H1 (cell line): Measurements from ENCODE around the gene NKD2. TPM values are rescaled to one million over a fixed set of nuclear protein-coding genes. Genes with fewer than 3 reads are reported as not detected.

ENCODE experiments used
- CTCF ChIA-PET: fragments of 300-600 bp; sonication (Branson Sonifier 250); formaldehyde crosslinking; loops from one replicate; lab custom pipeline; 2021; ENCODE audit not compliant: partially characterized antibody; lab: Charles Lee
- POLR2A ChIA-PET: fragments of 300-600 bp; sonication (Branson Sonifier 250); formaldehyde crosslinking; loops from one replicate; lab custom pipeline; 2021; ENCODE audit warnings: inconsistent platforms; ENCODE audit not compliant: partially characterized antibody; lab: Charles Lee
- DNase-seq, 2 experiments: peaks; one replicate each; pipeline versions ENCODE4 v3.0.0 to v3.0.0-alpha.2; 2010 to 2022; ENCODE audit warnings: low spot score in 2 of 2, low read depth in 1 of 2, mixed read lengths in 1 of 2
- FAIRE-seq: peaks from 2 replicates; lab custom pipeline; 2011; peaks lifted over from hg19 to GRCh38; lab: Jason Lieb, UNC
- H2AFZ ChIP-seq: 2 replicates; pipeline ENCODE4 v1.8.1; 2012; ENCODE audit warnings: low read length, inconsistent platforms
- H2AK5ac ChIP-seq: 2 replicates; pipeline ENCODE4 v1.6.1; 2013; ENCODE audit warnings: low read depth, low read length
- H2BK120ac ChIP-seq: replicated peaks from 2 replicates; pipeline ENCODE3; 2013; ENCODE audit warnings: low read depth, low read length, inconsistent platforms
- H2BK12ac ChIP-seq: 2 replicates; pipeline ENCODE4 v1.6.1; 2013; ENCODE audit warnings: low read depth, low read length
- H2BK15ac ChIP-seq: 2 replicates; pipeline ENCODE4 v1.6.1; 2013; ENCODE audit warnings: low read length
- H2BK20ac ChIP-seq: 2 replicates; pipeline ENCODE4 v1.6.1; 2013; ENCODE audit warnings: low read length
- H2BK5ac ChIP-seq: 2 replicates; pipeline ENCODE4 v1.6.1; 2013; ENCODE audit warnings: low read depth, low read length
- H3K14ac ChIP-seq: 2 replicates; pipeline ENCODE4 v1.6.1; 2013; ENCODE audit warnings: inconsistent platforms; ENCODE audit not compliant: insufficient read length
- H3K18ac ChIP-seq: 2 replicates; pipeline ENCODE4 v1.6.1; 2013; ENCODE audit warnings: low read length; ENCODE audit errors: extremely low read depth
- H3K23ac ChIP-seq: 2 replicates; pipeline ENCODE4 v1.6.1; 2013; ENCODE audit warnings: inconsistent platforms; ENCODE audit not compliant: insufficient read length
- H3K23me2 ChIP-seq: 2 replicates; pipeline ENCODE4 v1.6.1; 2013; ENCODE audit warnings: low read depth, low read length
- H3K27ac ChIP-seq: 2 replicates; pipeline ENCODE4 v1.6.1; 2011; ENCODE audit warnings: low read depth, low read length, inconsistent platforms
- H3K27me3 ChIP-seq, 4 experiments: replicated peaks in 1 of 4; 1 replicate in 1 of 4; 2 replicates in 3 of 4; pipeline versions ENCODE4 v1.6.1 to v1.8.1; 2011 to 2013; ENCODE audit warnings: low read length in 3 of 4, mild to moderate bottlenecking in 3 of 4, inconsistent platforms in 2 of 4, mixed read lengths in 2 of 4, moderate library complexity in 1 of 4; ENCODE audit not compliant: control insufficient read depth in 3 of 4, insufficient read depth in 3 of 4; ENCODE audit errors: extremely low read depth in 1 of 4
- H3K36me3 ChIP-seq, 4 experiments: 2 replicates each; pipeline versions ENCODE4 v1.6.1 to v1.8.1; 2011 to 2013; ENCODE audit warnings: mild to moderate bottlenecking in 4 of 4, low read length in 3 of 4, moderate library complexity in 2 of 4, control low read depth in 1 of 4, inconsistent platforms in 1 of 4; ENCODE audit not compliant: insufficient read depth in 4 of 4, control insufficient read depth in 2 of 4
- H3K4ac ChIP-seq: replicated peaks from 2 replicates; pipeline ENCODE3; 2013; ENCODE audit warnings: low read length, low read depth, mixed read lengths, inconsistent platforms; ENCODE audit not compliant: insufficient read length
- H3K4me1 ChIP-seq, 4 experiments: replicated peaks in 1 of 4; 1 replicate in 1 of 4; 2 replicates in 3 of 4; pipeline versions ENCODE4 v1.6.1 to v1.8.1; 2011 to 2013; ENCODE audit warnings: low read length in 3 of 4, inconsistent platforms in 2 of 4, mixed read lengths in 1 of 4; ENCODE audit not compliant: insufficient read depth in 4 of 4, control insufficient read depth in 3 of 4
- H3K4me2 ChIP-seq, 2 experiments: 2 replicates each; pipeline versions ENCODE4 v1.6.1 to v1.8.1; 2011 to 2013; ENCODE audit warnings: low read depth in 2 of 2, low read length in 2 of 2, control low read depth in 1 of 2, inconsistent platforms in 1 of 2, mild to moderate bottlenecking in 1 of 2; ENCODE audit not compliant: insufficient read depth in 1 of 2
- H3K4me3 ChIP-seq, 4 experiments: fragments of 200-600, 300-600 bp in 1 of 4; sonication (generic), shearing (Covaris generic), sonication (Bioruptor Twin) in 1 of 4; 2 replicates each; pipeline versions ENCODE4 v1.5.1 to v1.8.1; 2011 to 2016; ENCODE audit warnings: low read length in 4 of 4, low read depth in 3 of 4, control low read depth in 2 of 4, inconsistent platforms in 2 of 4, mild to moderate bottlenecking in 2 of 4, mixed read lengths in 1 of 4, moderate library complexity in 1 of 4; ENCODE audit not compliant: insufficient read depth in 2 of 4; ENCODE audit errors: extremely low read depth in 1 of 4
- H3K56ac ChIP-seq: replicated peaks from 2 replicates; pipeline ENCODE3; 2013; ENCODE audit warnings: low read depth, mild to moderate bottlenecking, mixed read lengths, low read length, inconsistent platforms; ENCODE audit not compliant: insufficient read length
- H3K79me1 ChIP-seq: 2 replicates; pipeline ENCODE4 v1.6.1; 2013; ENCODE audit warnings: low read depth, low read length, control low read depth
- H3K79me2 ChIP-seq, 2 experiments: 2 replicates each; pipeline versions ENCODE4 v1.6.1 to v1.8.1; 2012 to 2013; ENCODE audit warnings: low read length in 2 of 2, mild to moderate bottlenecking in 2 of 2, inconsistent platforms in 1 of 2; ENCODE audit not compliant: insufficient read depth in 2 of 2, control insufficient read depth in 1 of 2
- H3K9ac ChIP-seq, 4 experiments: replicated peaks in 1 of 4; 1 replicate in 1 of 4; 2 replicates in 3 of 4; pipeline versions ENCODE4 v1.6.1 to v1.8.1; 2011 to 2013; ENCODE audit warnings: low read depth in 3 of 4, low read length in 3 of 4, control low read depth in 2 of 4, mild to moderate bottlenecking in 2 of 4, moderate library complexity in 2 of 4, inconsistent platforms in 1 of 4; ENCODE audit errors: extremely low read depth in 1 of 4
- H3K9me3 ChIP-seq, 2 experiments: 2 replicates each; pipeline versions ENCODE4 v1.6.1 to v1.8.1; 2012 to 2013; ENCODE audit warnings: mild to moderate bottlenecking in 2 of 2, moderate library complexity in 2 of 2, control low read depth in 1 of 2, inconsistent platforms in 1 of 2, low read depth in 1 of 2, low read length in 1 of 2, mixed read lengths in 1 of 2; ENCODE audit not compliant: insufficient read depth in 2 of 2
- H4K20me1 ChIP-seq, 2 experiments: replicated peaks in 1 of 2; 2 replicates each; pipeline versions ENCODE3 to v1.8.1; 2011 to 2013; ENCODE audit warnings: inconsistent platforms in 2 of 2, low read length in 2 of 2, mild to moderate bottlenecking in 1 of 2; ENCODE audit not compliant: insufficient read depth in 2 of 2, control insufficient read depth in 1 of 2
- H4K5ac ChIP-seq: 2 replicates; pipeline ENCODE4 v1.6.1; 2013; ENCODE audit warnings: low read length, low read depth, mixed read lengths, inconsistent platforms; ENCODE audit not compliant: insufficient read length
- H4K8ac ChIP-seq: 2 replicates; pipeline ENCODE4 v1.8.0; 2013; ENCODE audit warnings: mild to moderate bottlenecking, moderate library complexity, low read length, inconsistent platforms; ENCODE audit not compliant: insufficient read depth; ENCODE audit errors: extremely low read depth
- H4K91ac ChIP-seq: replicated peaks from 2 replicates; pipeline ENCODE3; 2013; ENCODE audit warnings: low read length, mixed read lengths, inconsistent platforms; ENCODE audit not compliant: insufficient read length
- ASH2L ChIP-seq: fragments of 200-600, 300-600 bp; sonication (generic); IDR thresholded peaks from one replicate; pipeline ENCODE4 v1.7.1; 2017; ENCODE audit warnings: low read length
- CBX5 ChIP-seq: fragments of 300-800, 300-1000 bp; sonication (generic); IDR thresholded peaks from 2 replicates; pipeline ENCODE4 v1.7.1; 2016; ENCODE audit warnings: antibody characterized with exemption, low read length, low read depth
- GABPA ChIP-seq: IDR thresholded peaks from 2 replicates; pipeline ENCODE4 v1.6.1; 2011; ENCODE audit warnings: mild to moderate bottlenecking, low read length, moderate library complexity, borderline replicate concordance; ENCODE audit not compliant: insufficient read depth
- POLR2A ChIP-seq, 2 experiments: IDR thresholded peaks; 1 replicate in 1 of 2; 2 replicates in 1 of 2; pipeline ENCODE4 v1.6.1; 2011; ENCODE audit warnings: low read depth in 2 of 2, low read length in 2 of 2, mild to moderate bottlenecking in 2 of 2; ENCODE audit errors: control extremely low read depth in 1 of 2
- POU5F1 ChIP-seq: IDR thresholded peaks from 2 replicates; pipeline ENCODE4 v1.6.1; 2011; ENCODE audit warnings: low read depth, mild to moderate bottlenecking, low read length, moderate library complexity
- RBBP5 ChIP-seq: IDR thresholded peaks from 2 replicates; pipeline ENCODE4 v1.7.1; 2012; ENCODE audit warnings: low read depth, mild to moderate bottlenecking, inconsistent platforms, low read length, moderate library complexity, borderline replicate concordance
- TBP ChIP-seq: IDR thresholded peaks from 2 replicates; pipeline ENCODE4 v1.6.1; 2011; ENCODE audit warnings: low read depth, low read length, improper control_type of control experiment
- WGBS, 2 experiments: shearing (Covaris generic) in 1 of 2; methylation state at CpG; one replicate each; pipeline versions ENCODE4 v1.1.6 to v1.1.7; 2013 to 2015; ENCODE audit warnings: low lambda C conversion rate in 2 of 2, mixed read lengths in 2 of 2, inconsistent platforms in 1 of 2, low coverage in 1 of 2, missing lambda C conversion rate in 1 of 2; ENCODE audit not compliant: insufficient replicate concordance in 2 of 2, insufficient coverage in 1 of 2, insufficient read length in 1 of 2; ENCODE audit errors: extremely low coverage in 1 of 2, missing lambda C conversion rate in 1 of 2; 5-methylcytosine and 5-hydroxymethylcytosine counted together
- polyA plus RNA-seq, 7 experiments: library from polyadenylated mRNA; depleted of rRNA in 3 of 7; stranded (reverse) in 5 of 7; unstranded in 2 of 7; fragments of >200 nt in 5 of 7; fragments of 200-250 nt in 2 of 7; gene quantifications; 1 replicate in 5 of 7; 2 replicates in 1 of 7; 4 replicates in 1 of 7; pipeline versions ENCODE4 v1.2.1 to v1.2.3, GENCODE V29; 2011 to 2013; ENCODE audit warnings: missing spikeins in 2 of 7, mixed read lengths in 2 of 7
- total RNA-seq: library from RNA; stranded (reverse); fragmentation: NEBNext Ultra II Directional; extraction: Animal tissue kit (Norgen Biotek cat#: 25700); gene quantifications from 2 replicates; pipeline ENCODE4 v1.2.1, GENCODE V29; 2021
- TF ChIP-seq, protein P1 (sequence below): IDR thresholded peaks from 2 replicates; pipeline ENCODE4 v1.6.1; 2011; ENCODE audit warnings: low read depth, mild to moderate bottlenecking, low read length; ENCODE audit not compliant: insufficient read depth
- TF ChIP-seq, protein P2 (sequence below), 3 experiments: IDR thresholded peaks; 1 replicate in 2 of 3; 2 replicates in 1 of 3; pipeline versions ENCODE4 v1.5.1 to v1.6.1; 2011; ENCODE audit warnings: low read length in 3 of 3, mild to moderate bottlenecking in 3 of 3, inconsistent platforms in 2 of 3, low read depth in 1 of 3, moderate library complexity in 1 of 3; ENCODE audit not compliant: insufficient read depth in 1 of 3; ENCODE audit errors: control extremely low read depth in 1 of 3

The NKD2 gene
- total and polyA plus RNA-seq, 2 of the 8 experiments (the other 6 are each of a cell fraction or from before 2014, with no cell fraction given): 5.5 to 7.9 TPM

DNA sequence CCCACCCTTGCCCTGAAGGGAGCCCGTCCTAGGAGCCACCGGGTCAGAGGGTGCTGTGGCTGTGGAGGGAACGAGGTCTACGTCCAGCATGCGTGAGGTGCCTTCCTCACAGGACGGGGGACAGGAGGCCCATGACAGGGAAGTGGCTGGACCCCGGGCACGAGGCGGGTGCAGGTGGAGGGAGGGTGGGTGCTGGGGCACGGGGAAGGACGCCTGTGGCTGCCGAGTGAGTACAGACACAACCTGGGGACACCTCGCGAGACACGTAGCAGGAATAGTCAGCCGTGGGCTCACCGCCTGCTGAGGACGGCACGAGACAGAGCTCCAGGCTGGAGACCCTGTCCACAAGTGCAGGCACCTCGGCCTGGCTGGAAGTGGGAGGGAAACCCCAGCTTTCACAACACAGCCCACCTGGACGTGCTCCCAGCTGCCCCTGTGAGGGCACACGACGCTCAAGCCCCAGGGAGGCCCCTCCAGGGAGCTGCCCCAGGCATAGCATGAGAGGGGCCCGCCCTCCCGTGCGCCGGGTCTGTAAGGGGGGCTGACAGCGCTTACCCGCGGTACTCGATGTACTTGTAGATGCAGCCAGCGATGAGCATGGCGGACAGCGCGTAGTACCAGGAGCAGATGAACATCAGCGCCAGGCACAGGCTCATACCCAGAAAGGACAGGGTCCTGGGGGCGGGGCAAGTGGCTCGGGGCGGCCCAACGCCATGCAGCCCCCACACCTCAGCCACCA is 66.4 kb downstream of the NKD2 start:
- Histone ChIP-seq H3K27ac (no peak overlapping the region), H3K9me3 (no peaks in the 10 kb centered on the region), H3K14ac (no peak overlapping the region), H3K79me1 (no peaks in the 10 kb centered on the region), H3K4ac (no peak overlapping the region), H2BK15ac (no peak overlapping the region), H3K4me1 (no peaks in the 10 kb centered on the region), H2BK120ac (no peak overlapping the region), H3K27me3 (no peaks in the 10 kb centered on the region), H4K91ac (no peak overlapping the region), H3K18ac (no peak overlapping the region), H3K36me3 (peaks cover 3 to 44% (median 14%) of the 10 kb centered on the region in 4 experiments; a peak in 5 of 8 replicates), H3K4me2 (no peak overlapping the region), H3K23me2 (no peaks in the 10 kb centered on the region), H4K5ac (no peak overlapping the region), H3K9ac (no peak overlapping the region), H3K56ac (no peak overlapping the region), H2AK5ac (no peak overlapping the region), H4K20me1 (peaks cover 0 to 8% of the 10 kb centered on the region in 2 experiments), H3K4me3 (no peak overlapping the region), H3K23ac (no peak overlapping the region), H2AFZ (no peak overlapping the region), H2BK12ac (no peak overlapping the region), H2BK5ac (peak overlapping the region; percentile 16; the same call in 1 of the 2 replicates), H4K8ac (no peak overlapping the region; the same call in 1 of the 2 replicates), H2BK20ac (no peak overlapping the region), H3K79me2 (no peaks in the 10 kb centered on the region)
- 93% methylated on average over 33 of the region's 40 CpGs; no CpG with 5 or more reads in 1 of the 2 experiments for WGBS, 2 experiments
- FAIRE-seq (no peak), DNase-seq (no peak)
- POLR2A ChIA-PET: no interaction called here
- CTCF ChIA-PET: interaction anchor here (1.2 kb wide), 1 partner anchor 93 kb away, joined by 3 read pairs; no protein-coding TSS in a partner anchor
- TF ChIP-seq, protein P1, sequence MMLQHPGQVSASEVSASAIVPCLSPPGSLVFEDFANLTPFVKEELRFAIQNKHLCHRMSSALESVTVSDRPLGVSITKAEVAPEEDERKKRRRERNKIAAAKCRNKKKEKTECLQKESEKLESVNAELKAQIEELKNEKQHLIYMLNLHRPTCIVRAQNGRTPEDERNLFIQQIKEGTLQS: no peak
- TF ChIP-seq, protein P2, sequence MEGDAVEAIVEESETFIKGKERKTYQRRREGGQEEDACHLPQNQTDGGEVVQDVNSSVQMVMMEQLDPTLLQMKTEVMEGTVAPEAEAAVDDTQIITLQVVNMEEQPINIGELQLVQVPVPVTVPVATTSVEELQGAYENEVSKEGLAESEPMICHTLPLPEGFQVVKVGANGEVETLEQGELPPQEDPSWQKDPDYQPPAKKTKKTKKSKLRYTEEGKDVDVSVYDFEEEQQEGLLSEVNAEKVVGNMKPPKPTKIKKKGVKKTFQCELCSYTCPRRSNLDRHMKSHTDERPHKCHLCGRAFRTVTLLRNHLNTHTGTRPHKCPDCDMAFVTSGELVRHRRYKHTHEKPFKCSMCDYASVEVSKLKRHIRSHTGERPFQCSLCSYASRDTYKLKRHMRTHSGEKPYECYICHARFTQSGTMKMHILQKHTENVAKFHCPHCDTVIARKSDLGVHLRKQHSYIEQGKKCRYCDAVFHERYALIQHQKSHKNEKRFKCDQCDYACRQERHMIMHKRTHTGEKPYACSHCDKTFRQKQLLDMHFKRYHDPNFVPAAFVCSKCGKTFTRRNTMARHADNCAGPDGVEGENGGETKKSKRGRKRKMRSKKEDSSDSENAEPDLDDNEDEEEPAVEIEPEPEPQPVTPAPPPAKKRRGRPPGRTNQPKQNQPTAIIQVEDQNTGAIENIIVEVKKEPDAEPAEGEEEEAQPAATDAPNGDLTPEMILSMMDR (IDR thresholded peaks at IDR 0.05; ENCODE audit: control extremely low read depth in 1 of 3, insufficient read depth in 1 of 3, low read depth in 1 of 3, low read length in 3 of 3): no peak
- TF ChIP-seq POU5F1 (no peak), TBP (no peak), CBX5 (no peak), GABPA (no peak), ASH2L (no peak), POLR2A (IDR thresholded peaks at IDR 0.05; ENCODE audit: control extremely low read depth in 1 of 2, low read depth in 2 of 2, low read length in 2 of 2) (no peak), RBBP5 (no peak)
